Natural killer cell (primary cell): ENCODE data around the gene GPR141. TPM values are rescaled to one million over a fixed set of nuclear protein-coding genes. Genes with fewer than 3 reads are reported as not detected.

Source experiments
- ATAC-seq, 3 donors: fragments of 150-1000 bp in 2 of 3; fragments of 200-7000 bp in 1 of 3; cut with Tn5 transposase; 1 replicate in 1 of 3; 2 replicates in 2 of 3; pipeline ENCODE4 v1.10.0; 2021; ENCODE audit warnings: mild to moderate bottlenecking in 2 of 3, moderate library complexity in 2 of 3
- DNase-seq, 2 donors: peaks; one replicate each; pipeline versions ENCODE4 v3.0.0 to v3.0.0-alpha.2; 2013 to 2021; ENCODE audit warnings: mixed read lengths in 1 of 2
- H3K27ac ChIP-seq: one replicate; pipeline ENCODE4 v1.5.1; 2013; ENCODE audit warnings: mild to moderate bottlenecking, low read length
- H3K27me3 ChIP-seq: one replicate; pipeline ENCODE4 v1.6.1; 2013; ENCODE audit warnings: low read length; ENCODE audit not compliant: control insufficient read depth, insufficient read depth
- H3K36me3 ChIP-seq: one replicate; pipeline ENCODE4 v1.6.1; 2013; ENCODE audit warnings: low read length; ENCODE audit not compliant: control insufficient read depth, insufficient read depth
- H3K4me1 ChIP-seq: one replicate; pipeline ENCODE4 v1.6.1; 2013; ENCODE audit warnings: low read length; ENCODE audit not compliant: control insufficient read depth, insufficient read depth
- H3K4me3 ChIP-seq: one replicate; pipeline ENCODE4 v1.5.1; 2013; ENCODE audit warnings: low read length
- H3K9me3 ChIP-seq: one replicate; pipeline ENCODE4 v1.6.1; 2013; ENCODE audit warnings: low read length; ENCODE audit not compliant: control insufficient read depth, insufficient read depth
- H3K27ac Mint-ChIP-seq, 2 donors: one replicate each; pipeline ENCODE4 v1.8.0; 2022; ENCODE audit warnings: mild to moderate bottlenecking in 2 of 2, mixed read lengths in 2 of 2, moderate library complexity in 1 of 2
- H3K27me3 Mint-ChIP-seq, 2 donors: one replicate each; pipeline ENCODE4 v1.8.0; 2022; ENCODE audit warnings: low read depth in 2 of 2, mixed read lengths in 2 of 2
- H3K36me3 Mint-ChIP-seq: one replicate; pipeline ENCODE4 v1.8.0; 2022; ENCODE audit warnings: mixed read lengths
- H3K4me1 Mint-ChIP-seq, 2 donors: one replicate each; pipeline ENCODE4 v1.8.0; 2022; ENCODE audit warnings: mixed read lengths in 2 of 2
- H3K4me3 Mint-ChIP-seq: one replicate; pipeline ENCODE4 v1.8.0; 2022; ENCODE audit warnings: mild to moderate bottlenecking, moderate library complexity, mixed read lengths
- H3K9me3 Mint-ChIP-seq, 2 donors: one replicate each; pipeline ENCODE4 v1.8.0; 2022; ENCODE audit warnings: mixed read lengths in 2 of 2
- CTCF ChIP-seq: fragments of 200-600 bp; IDR thresholded peaks from one replicate; pipeline ENCODE4 v1.8.0; 2022; ENCODE audit warnings: antibody characterized with exemption
- WGBS: methylation state at CpG from one replicate; pipeline ENCODE4 v1.1.7; 2013; ENCODE audit warnings: missing lambda C conversion rate; ENCODE audit not compliant: insufficient coverage; 5-methylcytosine and 5-hydroxymethylcytosine counted together
- intact Hi-C: fragments of 100-400 bp; cut with micrococcal nuclease; formaldehyde crosslinking; loops from one replicate; pipeline ENCODE4 v1.14.2; 2022
- total RNA-seq, 4 donors: library from RNA; stranded (reverse); fragments of 120-200 nt in 1 of 4; gene quantifications; one replicate each; pipeline versions ENCODE4 v1.2.3 to v1.2.4, GENCODE V29; 2013 to 2022

Gene GPR141
- total RNA-seq, 3 donors from 2014 or later (not counting 1 experiment from before 2014, with no cell fraction given), result 30.2 to 68.1 (median 55.2) TPM

DNA sequence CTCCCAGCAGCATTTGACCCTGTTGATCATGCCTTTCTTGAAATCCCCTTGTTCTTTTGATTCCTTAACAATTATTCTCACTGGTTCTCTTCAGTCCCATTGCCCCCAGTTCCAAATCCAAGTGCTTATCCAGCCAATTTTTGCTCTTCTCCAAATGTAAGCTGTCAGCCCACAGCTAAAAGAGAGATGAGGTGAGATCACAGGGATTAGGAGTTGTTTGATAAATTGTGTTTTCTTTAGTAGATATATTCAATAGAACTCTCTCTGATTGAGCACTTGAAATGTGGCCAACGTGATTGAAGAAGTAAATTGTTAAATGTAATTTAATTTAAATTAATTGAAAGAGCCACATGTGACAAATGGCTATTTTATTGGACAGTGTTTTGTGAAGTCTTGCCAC, 88.2 kb downstream of the GPR141 start:
- Mint-ChIP-seq H3K27ac (peak overlapping the region; percentile 12 to 17), H3K27me3 (no peaks in the 10 kb centered on the region), H3K36me3 (peaks cover 14% of the 10 kb centered on the region), H3K4me3 (no peak overlapping the region), H3K9me3 (peaks cover 0 to 12% of the 10 kb centered on the region in 2 donors), H3K4me1 (peaks cover 31 to 32% of the 10 kb centered on the region in 2 donors)
- ATAC-seq (no peak), DNase-seq (no peak)
- Histone ChIP-seq H3K4me3 (no peak overlapping the region), H3K36me3 (no peaks in the 10 kb centered on the region), H3K4me1 (no peaks in the 10 kb centered on the region), H3K9me3 (peaks cover 6% of the 10 kb centered on the region), H3K27ac (no peak overlapping the region), H3K27me3 (no peaks in the 10 kb centered on the region)
- 100% methylated on average over 1 of the region's 1 CpG for WGBS
- TF ChIP-seq CTCF, result no peak
- intact Hi-C loops, result no loop called here

- Mint-ChIP-seq H3K9me3 (peaks cover 6 to 22% of the 10 kb centered on the region in 2 donors), H3K27me3 (no peaks in the 10 kb centered on the region), H3K4me1 (peaks cover 17 to 27% of the 10 kb centered on the region in 2 donors), H3K4me3 (no peak overlapping the region), H3K36me3 (peaks cover 30% of the 10 kb centered on the region), H3K27ac (no peak overlapping the region)
- H3K27ac ChIP-seq, result no peak overlapping the region
- H3K36me3 ChIP-seq, result no peaks in the 10 kb centered on the region
- H3K9me3 ChIP-seq, result peaks cover 6% of the 10 kb centered on the region
- no peaks in the 10 kb centered on the region for H3K4me1 ChIP-seq
- DNase-seq, result no peak
- ATAC-seq, result no peak
- intact Hi-C loops, result no loop called here
- no peak for TF ChIP-seq CTCF
- H3K27me3 ChIP-seq, result no peaks in the 10 kb centered on the region
- WGBS, result 74% methylated on average over 3 of the region's 3 CpGs
- no peak overlapping the region for H3K4me3 ChIP-seq
Observed at GRCh38 chr7:37775921-37776320, 92.4 kb downstream of the GPR141 start.

DNA sequence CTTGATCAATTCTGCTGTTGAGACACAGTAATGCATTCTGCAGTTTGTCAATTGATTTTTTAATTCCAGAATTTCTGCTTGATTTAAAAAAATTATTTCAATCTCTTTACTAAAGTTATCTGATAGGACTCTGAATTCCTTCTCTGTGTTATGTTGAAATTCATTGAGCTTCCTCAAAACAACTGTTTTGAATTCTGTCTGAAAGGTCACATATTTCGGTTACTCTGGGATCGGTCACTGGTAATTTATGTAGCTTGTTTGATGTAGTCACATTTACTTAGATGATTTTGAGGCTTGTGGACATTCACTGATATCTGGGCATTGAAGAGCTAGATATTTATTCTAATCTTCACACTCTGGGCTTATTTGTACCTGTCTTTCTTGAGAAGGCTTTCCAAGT, 97.6 kb downstream of the GPR141 start:
- H3K27me3 Mint-ChIP-seq, result no peaks in the 10 kb centered on the region

More for the DNA sequence above, 97.6 kb downstream of the GPR141 start:
- peaks cover 24 to 28% of the 10 kb centered on the region in 2 donors for H3K4me1 Mint-ChIP-seq
- peaks cover 6 to 13% of the 10 kb centered on the region in 2 donors for H3K9me3 Mint-ChIP-seq
- H3K27ac Mint-ChIP-seq, result no peak overlapping the region
- no peaks in the 10 kb centered on the region for H3K27me3 ChIP-seq
- no peak overlapping the region for H3K27ac ChIP-seq
- H3K36me3 Mint-ChIP-seq, result peaks cover 16% of the 10 kb centered on the region
- peaks cover 3% of the 10 kb centered on the region for H3K9me3 ChIP-seq
- no peak for DNase-seq
- intact Hi-C loops, result no loop called here
- H3K36me3 ChIP-seq, result no peaks in the 10 kb centered on the region
- 100% methylated on average over 2 of the region's 2 CpGs for WGBS
- no peaks in the 10 kb centered on the region for H3K4me1 ChIP-seq
- TF ChIP-seq CTCF, result no peak
- ATAC-seq, result no peak
- no peak overlapping the region for H3K4me3 Mint-ChIP-seq
- no peak overlapping the region for H3K4me3 ChIP-seq
